CD4-positive, alpha-beta T cell treated with Interleukin-4 for 4 hours (primary cell): ENCODE results near the gene ROBO1.
"Not testable (repeated sequence)": the region's sequence is repeated elsewhere in the genome, so short reads cannot be mapped to it uniquely, and the experiment has no call there.

Experiments used
- DNase-seq: peaks from one replicate; pipeline ENCODE4 v3.0.0-alpha.2; 2020

ROBO1 gene

GRCh38 chr3:79366414-79366813 lies 401.4 kb downstream of the ROBO1 start:
- no peak for DNase-seq

DNA sequence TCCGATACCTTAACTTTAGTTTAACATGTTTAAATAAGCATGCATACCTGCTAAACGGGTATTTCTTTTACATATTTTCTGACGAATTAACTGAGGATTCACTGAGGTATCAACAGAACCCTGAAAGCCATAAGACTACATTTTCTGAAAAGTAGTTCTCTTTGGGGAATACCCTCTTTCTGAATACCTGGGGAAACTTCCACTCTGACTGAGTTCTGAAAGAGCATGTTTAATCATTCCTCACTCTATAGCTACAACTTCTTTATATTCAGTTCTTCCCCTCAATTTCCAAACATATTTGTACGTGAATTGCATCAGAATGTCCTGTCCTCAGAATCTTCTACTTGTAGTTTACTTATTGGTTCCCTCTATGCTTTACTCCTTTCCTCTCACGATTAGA lies 403.0 kb downstream of the ROBO1 start:
- DNase-seq, result no peak

DNA sequence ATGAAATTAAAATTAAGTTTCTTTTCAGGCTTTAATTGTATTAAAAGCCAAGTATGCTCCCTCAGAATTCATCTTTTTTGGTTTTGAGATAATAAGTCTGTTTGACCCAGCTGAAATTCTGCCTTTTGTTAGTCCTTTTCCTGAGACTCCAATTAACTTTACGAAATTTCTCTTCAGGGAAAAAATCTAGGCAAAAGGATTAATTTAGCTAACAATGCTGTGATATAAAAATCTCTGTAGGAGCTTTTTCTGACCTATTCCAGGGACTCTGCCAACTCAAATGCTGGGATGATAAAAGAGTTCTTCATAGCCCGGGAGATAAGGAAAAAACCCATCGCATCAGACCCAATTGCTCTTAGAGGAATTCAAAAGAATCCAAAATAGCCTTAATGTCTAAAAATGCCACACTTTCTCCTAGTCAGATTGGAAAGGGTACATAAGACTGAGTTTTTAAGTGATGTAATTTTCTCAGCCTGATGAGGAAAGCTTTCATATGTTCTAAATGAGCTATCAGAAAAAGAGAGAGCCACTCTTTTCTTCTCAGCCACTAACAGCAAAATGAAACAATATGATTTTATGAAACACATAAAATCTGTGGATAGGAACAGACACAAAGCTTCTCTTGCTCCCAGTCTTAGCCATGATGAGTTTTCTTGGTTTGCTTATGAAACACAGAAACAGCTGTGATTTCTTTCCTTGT lies 405.1 kb downstream of the ROBO1 start:
- DNase-seq, result no peak

GRCh38 chr3:79361748-79362378 lies 405.9 kb downstream of the ROBO1 start:
- DNase-seq, result no peak

GRCh38 chr3:79358327-79358726 lies 409.5 kb downstream of the ROBO1 start:
- DNase-seq, result no peak

DNA sequence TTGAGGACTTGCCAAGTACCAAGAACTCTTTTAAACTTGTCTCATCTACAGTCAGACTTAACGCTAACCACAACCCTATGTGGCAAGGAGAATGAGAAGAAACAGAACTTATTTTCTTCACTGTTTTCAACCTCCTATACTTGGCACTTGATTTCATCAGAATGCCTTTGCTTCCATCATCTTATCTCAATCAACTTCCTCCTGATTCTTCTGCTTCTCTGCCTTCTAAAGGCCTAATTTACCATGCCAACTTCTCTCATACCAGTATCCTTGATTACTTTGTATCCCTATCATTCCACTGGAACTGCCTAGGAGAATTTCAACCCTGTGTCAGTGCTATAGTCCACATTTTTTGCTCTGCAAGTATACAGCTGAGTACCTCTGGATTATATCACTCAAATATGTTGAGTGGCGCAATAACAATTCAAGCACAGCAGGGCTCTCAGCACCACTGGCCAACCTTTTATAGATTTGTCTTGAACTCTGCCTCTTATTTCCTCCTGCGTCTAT lies 413.6 kb downstream of the ROBO1 start:
- no peak for DNase-seq

DNA sequence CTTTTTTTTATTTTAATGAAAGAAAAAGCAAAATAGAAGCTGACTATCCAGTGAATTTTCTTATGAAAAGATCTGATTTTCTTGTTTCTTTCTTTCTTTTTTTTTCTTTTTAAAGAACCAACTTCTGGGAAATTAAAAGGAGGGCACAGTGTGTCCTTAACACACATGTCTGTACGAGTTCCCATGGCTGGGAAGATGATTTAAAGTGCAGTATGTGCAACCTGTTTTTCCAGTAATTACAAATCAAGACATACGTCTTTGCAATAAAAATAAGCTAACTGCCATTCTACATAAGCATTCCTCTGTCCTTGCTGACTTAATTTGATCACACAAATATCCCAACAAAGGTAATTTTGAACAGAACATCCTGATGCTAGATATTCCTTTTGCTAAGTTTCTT lies 416.1 kb downstream of the ROBO1 start:
- no peak for DNase-seq

- DNase-seq, result no peak
Measured at GRCh38 chr3:79344876-79345871, 422.6 kb downstream of the ROBO1 start.

GRCh38 chr3:79341961-79342360 lies 425.8 kb downstream of the ROBO1 start:
- DNase-seq, result no peak

GRCh38 chr3:79339846-79340245 lies 428.0 kb downstream of the ROBO1 start:
- DNase-seq, result no peak

- no peak for DNase-seq
Measured at GRCh38 chr3:79337798-79338197, 430.0 kb downstream of the ROBO1 start.

DNA sequence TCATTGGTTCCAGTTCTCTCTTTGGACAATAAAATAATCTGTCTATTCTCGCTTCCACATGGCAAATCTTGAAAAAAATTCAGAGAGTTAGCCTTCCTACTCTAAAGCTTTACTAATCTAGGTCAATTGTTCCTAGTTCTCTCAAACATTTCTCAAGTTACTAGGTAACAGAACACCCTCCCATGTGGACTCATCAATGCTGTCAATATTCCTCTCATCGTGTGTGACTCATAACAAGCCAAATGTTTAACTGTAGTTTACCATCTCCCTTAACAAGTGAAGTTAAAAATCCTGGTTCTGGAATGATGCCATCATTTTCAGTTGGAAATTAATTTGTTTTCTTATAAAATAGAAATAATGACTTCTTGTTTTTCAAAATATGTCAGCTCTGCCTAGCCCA lies 438.6 kb downstream of the ROBO1 start:
- no peak for DNase-seq

GRCh38 chr3:79326642-79327041 lies 441.2 kb downstream of the ROBO1 start:
- no peak for DNase-seq

- not testable (repeated sequence) for DNase-seq
Measured at GRCh38 chr3:79325833-79326383, 441.9 kb downstream of the ROBO1 start.

DNA sequence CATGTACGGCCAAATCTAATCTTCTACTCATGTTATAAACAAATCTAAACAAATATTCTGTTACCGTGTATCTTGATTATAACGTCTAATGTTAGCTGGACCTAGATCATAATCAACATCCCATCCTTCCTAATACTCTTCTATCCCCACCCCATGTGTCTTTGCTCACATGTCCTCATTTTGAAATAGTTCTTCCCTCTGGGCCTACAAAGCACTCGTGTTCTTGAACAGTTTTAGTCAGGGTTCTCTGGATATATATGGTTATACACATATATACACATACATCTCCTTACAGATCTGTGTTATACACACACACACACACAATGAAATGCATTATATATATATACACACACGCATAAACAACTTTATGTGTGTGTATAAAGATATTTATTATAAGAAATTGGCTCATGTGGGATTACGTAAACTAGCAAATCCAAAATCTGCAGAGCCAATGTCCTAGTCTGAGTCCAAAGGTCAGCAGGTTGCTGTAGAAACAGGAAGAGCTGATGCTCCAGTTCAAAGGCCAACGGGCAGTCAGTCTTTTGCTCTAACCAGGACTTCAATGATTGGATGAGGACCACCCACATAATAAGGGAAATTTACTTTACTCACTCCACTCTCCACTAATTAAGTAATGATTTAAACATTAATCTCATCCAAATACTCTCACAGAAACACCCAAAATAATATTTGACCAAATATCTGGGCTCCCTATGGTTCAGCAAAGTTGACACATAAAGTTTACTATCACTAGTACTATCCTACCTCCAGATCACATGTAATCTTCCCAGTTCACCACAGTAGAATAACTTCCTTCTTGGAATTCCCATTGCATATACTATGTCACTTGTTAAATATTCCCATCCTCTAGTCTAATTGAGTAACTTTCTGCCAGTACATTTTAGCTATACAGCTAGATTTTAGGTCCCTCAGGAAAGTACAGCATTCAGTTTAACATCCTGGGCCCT lies 450.0 kb downstream of the ROBO1 start:
- DNase-seq, result no peak

GRCh38 chr3:79314962-79315361 lies 452.8 kb downstream of the ROBO1 start:
- DNase-seq, result no peak

DNA sequence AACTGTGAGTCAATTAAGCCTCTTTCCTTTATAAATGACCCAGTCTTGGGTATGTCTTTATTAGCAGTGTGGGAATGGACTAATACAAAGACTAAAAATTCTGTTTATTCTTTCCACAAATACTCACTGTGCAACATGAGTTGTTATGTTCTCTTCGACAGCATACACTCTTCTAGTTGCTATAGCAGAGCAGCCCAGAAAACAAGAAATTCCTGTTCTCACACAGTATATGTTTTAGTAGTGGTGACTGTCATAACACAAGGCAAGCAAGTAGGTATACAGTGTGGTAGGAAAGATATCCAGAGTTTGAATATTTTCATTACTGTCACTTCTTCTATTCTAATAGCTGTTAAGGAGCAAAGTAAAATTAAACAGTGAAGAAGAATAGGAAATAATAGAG lies 453.3 kb downstream of the ROBO1 start:
- no peak for DNase-seq

DNA sequence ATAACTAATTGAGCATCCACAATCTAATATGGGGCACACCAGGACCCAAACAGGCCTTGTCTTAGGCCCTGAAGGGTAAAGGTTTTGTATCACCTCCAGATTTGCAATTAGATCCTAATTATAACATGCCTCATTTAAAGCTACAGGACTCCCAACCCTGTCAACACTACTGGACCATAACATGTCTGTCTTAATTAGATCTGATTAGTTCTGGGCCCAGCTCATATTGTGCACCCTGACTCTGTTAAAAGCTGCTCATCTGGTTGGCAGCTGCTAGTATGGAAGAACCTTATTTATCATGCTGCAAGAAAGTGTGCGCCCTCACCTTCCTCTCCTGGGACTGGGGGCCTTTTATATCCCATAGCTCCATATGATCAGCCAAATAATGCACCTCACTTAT lies 457.8 kb downstream of the ROBO1 start:
- DNase-seq, result no peak

DNA sequence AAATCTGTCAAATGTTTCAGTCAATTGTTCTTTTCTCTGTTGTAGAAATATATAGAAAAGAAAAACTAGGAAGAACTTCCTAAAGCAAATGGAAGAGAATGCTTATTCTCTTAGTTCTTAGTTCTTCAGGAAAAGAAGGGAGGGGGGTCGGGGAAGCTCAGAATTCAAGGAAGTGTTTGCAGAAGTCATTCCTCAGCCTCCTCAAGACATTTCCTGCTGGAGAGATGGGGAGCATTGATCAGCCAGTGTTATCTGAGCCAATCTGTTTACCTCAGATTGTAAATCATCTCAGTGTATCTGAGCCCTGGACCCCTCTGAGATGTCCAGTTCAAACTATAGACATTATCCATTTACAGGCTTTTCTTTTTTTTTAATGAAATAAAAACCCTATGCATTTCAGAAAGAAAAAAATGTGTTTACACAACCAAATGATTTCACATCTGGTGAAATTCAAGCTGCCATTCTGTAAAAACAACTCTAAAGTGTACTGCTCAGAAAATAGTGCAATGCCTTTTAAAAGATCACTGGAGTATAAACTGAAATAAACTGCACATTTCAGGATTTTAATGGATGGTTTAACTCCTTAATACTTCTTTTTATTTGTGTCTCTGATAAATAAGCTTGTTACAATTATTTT lies 460.7 kb downstream of the ROBO1 start:
- no peak for DNase-seq

DNA sequence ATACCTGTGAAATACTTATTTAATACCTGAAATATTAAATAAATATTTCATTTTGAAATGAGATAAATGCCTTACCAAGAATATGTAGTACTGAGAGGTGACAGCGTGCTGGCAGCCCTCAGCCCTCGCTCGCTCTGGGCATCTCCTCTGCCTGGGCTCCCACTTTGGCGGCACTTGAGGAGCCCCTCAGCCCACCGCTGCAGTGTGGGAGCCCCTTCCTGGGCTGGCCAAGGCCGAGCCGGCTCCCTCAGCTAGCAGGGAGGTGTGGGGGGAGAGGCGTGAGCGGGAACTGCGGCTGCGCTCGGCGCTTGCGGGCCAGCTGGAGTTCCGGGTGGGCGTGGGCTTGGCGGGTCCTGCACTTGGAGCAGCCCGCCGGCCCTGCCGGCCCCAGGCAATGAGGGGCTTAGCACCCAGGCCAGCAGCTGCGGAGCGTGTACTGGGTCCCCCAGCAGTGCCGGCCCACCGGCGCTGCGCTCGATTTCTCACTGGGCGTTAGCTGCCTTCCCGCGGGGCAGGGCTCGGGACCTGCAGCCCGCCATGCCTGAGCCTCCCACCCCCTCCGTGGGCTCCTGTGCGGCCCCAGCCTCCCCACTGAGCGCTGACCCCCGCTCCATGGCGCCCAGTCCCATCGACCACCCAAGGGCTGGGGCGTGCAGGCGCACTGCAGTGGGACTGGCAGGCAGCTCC lies 467.7 kb downstream of the ROBO1 start:
- not testable (repeated sequence) for DNase-seq
